Upper lobe of left lung (tissue), 6 donors: ENCODE data around the gene MBD3L4. TPM values are rescaled to one million over a fixed set of nuclear protein-coding genes. Genes with fewer than 3 reads are reported as not detected.
"Not testable (repeated sequence)": the region's sequence is repeated elsewhere in the genome, so short reads cannot be mapped to it uniquely, and the experiment has no call there.

ENCODE experiments used
- ATAC-seq, 2 donors: fragments of 200-7000 bp; cut with Tn5 transposase; one replicate each; pipeline ENCODE4 v1.9.1; 2022; ENCODE audit warnings: mild to moderate bottlenecking in 2 of 2, moderate library complexity in 2 of 2; ENCODE audit not compliant: low FRiP score in 2 of 2
- DNase-seq, 2 donors: peaks; one replicate each; pipeline ENCODE4 v3.0.0-alpha.2; 2019 to 2020
- H3K27ac ChIP-seq, 4 donors: fragments of 200-600 bp; sonication (generic); one replicate each; pipeline ENCODE4 v1.5.1; 2016 to 2019
- H3K27me3 ChIP-seq, 4 donors: fragments of 200-600 bp; sonication (generic); one replicate each; pipeline ENCODE4 v1.5.1; 2017 to 2019
- H3K36me3 ChIP-seq, 4 donors: fragments of 200-600 bp; sonication (generic); one replicate each; pipeline ENCODE4 v1.5.1; 2016 to 2019
- H3K4me1 ChIP-seq, 4 donors: fragments of 200-600 bp; sonication (generic); one replicate each; pipeline ENCODE4 v1.5.1; 2018 to 2019
- H3K4me3 ChIP-seq, 4 donors: fragments of 200-600 bp; sonication (generic); one replicate each; pipeline ENCODE4 v1.5.1; 2017 to 2019; ENCODE audit warnings: mild to moderate bottlenecking in 2 of 4, moderate library complexity in 1 of 4
- H3K9me3 ChIP-seq, 4 donors: fragments of 200-600 bp; sonication (generic); one replicate each; pipeline ENCODE4 v1.5.1; 2018 to 2019
- CTCF ChIP-seq, 6 experiments: fragments of 450-650 bp in 4 of 6; fragments of 200-600 bp in 2 of 6; sonication (generic) in 2 of 6; IDR thresholded peaks; one replicate each; pipeline ENCODE4 v1.5.1; 2016 to 2019; ENCODE audit warnings: antibody characterized with exemption in 6 of 6
- EP300 ChIP-seq, 4 donors: sonication (generic); formaldehyde crosslinking; IDR thresholded peaks; one replicate each; pipeline ENCODE4 v1.5.1; 2017; ENCODE audit warnings: antibody characterized with exemption in 4 of 4, control low read depth in 2 of 4
- POLR2A ChIP-seq, 4 donors: fragments of 450-650 bp; IDR thresholded peaks; one replicate each; pipeline ENCODE4 v1.5.1; 2016 to 2017; ENCODE audit warnings: antibody characterized with exemption in 4 of 4, mild to moderate bottlenecking in 2 of 4
- POLR2AphosphoS5 ChIP-seq, 2 donors: sonication (generic); formaldehyde crosslinking; IDR thresholded peaks; one replicate each; pipeline ENCODE4 v1.5.1; 2017; ENCODE audit warnings: antibody characterized with exemption in 2 of 2
- WGBS, 2 donors: methylation state at CpG; one replicate each; pipeline ENCODE4 v1.1.5; 2017 to 2018; 5-methylcytosine and 5-hydroxymethylcytosine counted together
- total RNA-seq, 6 donors: library from RNA; depleted of rRNA in 4 of 6; stranded (reverse); fragments of >200 nt in 4 of 6; gene quantifications; one replicate each; pipeline versions ENCODE4 v1.1.0 to v1.2.1, GENCODE V29; 2016 to 2021
- donor health status: DM: no; HTN: no; CAD: no; lungs with moderate emphysema.
- donor health status: DM: no; HTN: yes; CAD: no; lungs with severe emphysema.

MBD3L4 gene
- total RNA-seq, 6 donors from 2014 or later, result not detected

- Histone ChIP-seq H3K9me3 (no peaks in the 10 kb centered on the region), H3K27ac (peak overlapping the region in 3 of 4 donors; percentile 32 to 89 (median 88)), H3K4me3 (peak overlapping the region in 2 of 4 donors; percentile 95 to 98), H3K27me3 (no peaks in the 10 kb centered on the region), H3K4me1 (peaks cover 7 to 17% (median 11%) of the 10 kb centered on the region in 4 donors), H3K36me3 (peaks cover 12 to 32% (median 26%) of the 10 kb centered on the region in 4 donors)
- WGBS, 2 donors, result 80 to 86% methylated on average over 6 of the region's 6 CpGs
- ATAC-seq, result no peak
- no peak for DNase-seq
- no peak for TF ChIP-seq POLR2AphosphoS5 (IDR thresholded peaks at IDR 0.05)
- no peak for TF ChIP-seq CTCF (IDR thresholded peaks at IDR 0.05)
- TF ChIP-seq POLR2A (IDR thresholded peaks at IDR 0.05), result no peak
- TF ChIP-seq EP300 (IDR thresholded peaks at IDR 0.05), result no peak
Observed at GRCh38 chr19:7068599-7068998, 28.6 kb upstream of the MBD3L4 start.

GRCh38 chr19:7067716-7068115, 27.7 kb upstream of the MBD3L4 start:
- Histone ChIP-seq H3K4me3 (no peak overlapping the region), H3K27ac (no peak overlapping the region), H3K9me3 (no peaks in the 10 kb centered on the region), H3K27me3 (no peaks in the 10 kb centered on the region), H3K36me3 (peaks cover 10 to 23% (median 18%) of the 10 kb centered on the region in 4 donors), H3K4me1 (peaks cover 7 to 17% (median 11%) of the 10 kb centered on the region in 4 donors)
- ATAC-seq (no peak), DNase-seq (no peak)
- 85% methylated on average over 2 of the region's 2 CpGs for WGBS, 2 donors
- TF ChIP-seq CTCF (IDR thresholded peaks at IDR 0.05), result no peak
- TF ChIP-seq EP300 (IDR thresholded peaks at IDR 0.05), result no peak
- TF ChIP-seq POLR2AphosphoS5 (IDR thresholded peaks at IDR 0.05), result no peak
- TF ChIP-seq POLR2A (IDR thresholded peaks at IDR 0.05), result no peak

GRCh38 chr19:7067122-7067521, 27.1 kb upstream of the MBD3L4 start:
- Histone ChIP-seq H3K36me3 (peaks cover 5 to 17% (median 12%) of the 10 kb centered on the region in 4 donors), H3K4me1 (peaks cover 7 to 17% (median 11%) of the 10 kb centered on the region in 4 donors)
- not testable (repeated sequence) for DNase-seq, ATAC-seq, H3K4me3 ChIP-seq, H3K27ac ChIP-seq, H3K9me3 ChIP-seq, H3K27me3 ChIP-seq
- 60 to 66% methylated on average over 13 of the region's 13 CpGs for WGBS, 2 donors

GRCh38 chr19:7063764-7064418, 23.9 kb upstream of the MBD3L4 start:
- ATAC-seq (peak in 1 of 2 donors; percentile 19), DNase-seq (no peak)
- TF ChIP-seq POLR2AphosphoS5 (IDR thresholded peaks at IDR 0.05) (no peak), EP300 (IDR thresholded peaks at IDR 0.05) (no peak), CTCF (IDR thresholded peaks at IDR 0.05) (no peak), POLR2A (IDR thresholded peaks at IDR 0.05) (no peak)
- WGBS, 2 donors, result 94 to 95% methylated on average over 9 of the region's 9 CpGs
- H3K36me3 ChIP-seq, result no peaks in the 10 kb centered on the region
- no peaks in the 10 kb centered on the region for H3K27me3 ChIP-seq
- no peak overlapping the region for H3K4me3 ChIP-seq
- H3K27ac ChIP-seq, result no peak overlapping the region
- H3K9me3 ChIP-seq, result no peaks in the 10 kb centered on the region
- H3K4me1 ChIP-seq, result peaks cover 0 to 2% (median 0%) of the 10 kb centered on the region in 4 donors

GRCh38 chr19:7063339-7063738, 23.4 kb upstream of the MBD3L4 start:
- H3K27ac ChIP-seq, result no peak overlapping the region
- H3K4me3 ChIP-seq, result no peak overlapping the region
- H3K9me3 ChIP-seq, result no peaks in the 10 kb centered on the region
- no peaks in the 10 kb centered on the region for H3K36me3 ChIP-seq
- DNase-seq (no peak), ATAC-seq (no peak)
- no peak for TF ChIP-seq POLR2AphosphoS5 (IDR thresholded peaks at IDR 0.05)
- no peak for TF ChIP-seq CTCF (IDR thresholded peaks at IDR 0.05)
- TF ChIP-seq POLR2A (IDR thresholded peaks at IDR 0.05), result no peak
- TF ChIP-seq EP300 (IDR thresholded peaks at IDR 0.05), result no peak
- H3K27me3 ChIP-seq, result no peaks in the 10 kb centered on the region
- H3K4me1 ChIP-seq, result no peaks in the 10 kb centered on the region
- WGBS, 2 donors, result 84 to 86% methylated on average over 4 of the region's 4 CpGs

GRCh38 chr19:7059977-7060376, 20.0 kb upstream of the MBD3L4 start:
- H3K9me3 ChIP-seq, ATAC-seq: not testable (repeated sequence)
- 35 to 61% methylated on average over 1 to 2 of the region's 2 CpGs for WGBS, 2 donors

GRCh38 chr19:7058576-7058975, 18.6 kb upstream of the MBD3L4 start, which contains the start of gene MBD3L3:
Gene MBD3L3, minus strand, starts transcription at chr19:7058676. Its CDS starts 71 bp downstream, at chr19:7058605.
- ATAC-seq, DNase-seq: not testable (repeated sequence)
- WGBS, 2 donors, result no CpG with 5 or more reads among the region's 8 CpGs

More at GRCh38 chr19:7059977-7060376, 20.0 kb upstream of the MBD3L4 start:
- not testable (repeated sequence) for H3K36me3 ChIP-seq, H3K4me1 ChIP-seq, DNase-seq, H3K4me3 ChIP-seq, H3K27me3 ChIP-seq, H3K27ac ChIP-seq

GRCh38 chr19:7056371-7056770, 16.4 kb upstream of the MBD3L4 start:
- H3K27me3 ChIP-seq, ATAC-seq, H3K36me3 ChIP-seq, H3K9me3 ChIP-seq, H3K4me1 ChIP-seq, H3K4me3 ChIP-seq, H3K27ac ChIP-seq, DNase-seq: not testable (repeated sequence)
- WGBS, 2 donors, result no CpG with 5 or more reads among the region's 16 CpGs

More at GRCh38 chr19:7058576-7058975, 18.6 kb upstream of the MBD3L4 start, which contains the start of gene MBD3L3:
- H3K9me3 ChIP-seq, H3K36me3 ChIP-seq, H3K27ac ChIP-seq, H3K4me1 ChIP-seq, H3K27me3 ChIP-seq, H3K4me3 ChIP-seq: not testable (repeated sequence)
